HG03060 (cell line): Measurements from ENCODE around the gene APOBEC3F.

Experiments used
- ATAC-seq: cut with Tn5 transposase; IDR thresholded peaks from one replicate; pipeline ENCODE4 v1.9.1; 2021; ENCODE audit warnings: low read depth, moderate number of reproducible peaks; ENCODE audit not compliant: unreplicated experiment

The APOBEC3F gene

DNA sequence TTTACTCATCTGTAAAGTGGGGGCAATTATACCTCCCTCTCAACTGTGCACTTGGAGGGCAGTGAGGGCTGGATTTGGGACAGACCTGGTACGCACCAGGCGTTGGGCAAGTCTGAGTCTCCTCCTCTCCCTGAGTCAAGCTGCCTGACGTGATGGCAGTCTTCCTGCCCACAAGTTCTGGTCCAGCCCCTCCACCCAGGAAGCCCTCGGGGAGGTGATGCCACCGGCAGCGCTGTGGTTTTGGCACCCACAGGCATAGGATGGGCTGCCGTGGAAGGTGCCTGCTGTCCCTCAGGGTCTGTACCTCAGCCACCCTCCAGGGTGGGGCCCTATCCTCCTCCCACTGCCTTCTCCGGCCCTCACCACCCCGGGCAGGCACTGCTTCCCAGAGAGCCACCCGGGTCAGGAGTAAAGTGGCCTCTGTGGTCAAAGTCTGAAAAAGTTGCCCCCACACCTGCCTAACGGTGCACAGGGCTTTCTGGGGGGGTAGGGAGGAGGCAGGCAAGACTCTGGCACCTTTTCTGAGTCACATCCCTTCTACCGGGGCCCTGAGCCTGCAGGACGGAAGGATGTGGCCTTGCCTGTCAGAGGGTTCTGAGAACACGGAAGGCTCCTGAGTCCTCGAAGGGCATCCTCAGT lies 49.9 kb downstream of the APOBEC3F start:
- no peak for ATAC-seq

DNA sequence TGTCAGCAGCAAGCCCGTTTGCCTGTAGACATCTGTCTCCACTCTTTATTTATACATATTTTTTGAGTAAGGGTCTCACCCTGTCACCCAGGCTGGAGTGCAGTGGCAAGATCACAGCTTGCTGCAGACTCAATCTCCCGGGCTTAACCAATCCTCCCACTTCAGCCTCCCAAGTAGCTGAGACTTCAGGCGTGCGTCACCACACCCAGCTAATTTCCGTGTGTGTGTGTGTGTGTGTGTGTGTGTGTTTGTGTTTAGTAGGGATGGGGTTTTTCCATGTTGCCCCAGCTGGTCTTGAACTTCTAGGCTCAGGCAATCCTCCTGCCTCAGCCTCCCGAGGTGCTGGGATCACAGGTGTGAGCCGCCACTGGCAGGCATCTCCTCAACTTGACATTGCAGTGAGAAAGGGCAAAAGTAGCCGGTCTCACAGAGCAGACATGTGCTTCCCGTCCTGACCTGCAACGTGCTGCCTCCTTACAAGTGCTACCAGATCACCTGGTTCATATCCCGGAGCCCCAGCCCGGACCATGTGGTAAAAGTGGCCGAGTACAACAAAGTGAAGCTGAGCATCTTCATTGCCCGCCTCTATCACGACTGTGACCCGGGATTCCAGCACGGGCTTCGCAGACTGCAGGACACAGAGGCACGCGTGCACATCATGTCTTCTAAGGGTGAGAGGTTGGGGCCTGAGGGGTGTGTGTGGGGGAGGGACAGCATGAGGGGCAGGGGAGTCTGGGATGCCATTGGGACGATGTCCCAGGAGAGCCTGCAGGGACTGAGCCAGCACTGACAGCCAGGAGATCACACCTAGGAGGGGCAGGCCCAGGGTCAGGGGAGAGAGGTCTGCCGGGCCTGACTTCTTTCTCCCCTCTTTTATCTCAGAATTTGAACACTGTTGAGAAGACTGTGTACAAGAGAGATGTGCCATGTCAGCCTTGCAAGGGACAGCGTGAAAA lies 50.7 kb downstream of the APOBEC3F start:
- no peak for ATAC-seq

GRCh38 chr22:39092111-39092862 lies 51.6 kb downstream of the APOBEC3F start:
- no peak for ATAC-seq

GRCh38 chr22:39094717-39095389 lies 54.2 kb downstream of the APOBEC3F start:
- ATAC-seq = no peak

GRCh38 chr22:39095971-39096370 lies 55.3 kb downstream of the APOBEC3F start:
- no peak for ATAC-seq

GRCh38 chr22:39097098-39098020 lies 56.7 kb downstream of the APOBEC3F start, which contains the start of gene APOBEC3H:
Gene APOBEC3H (plus strand): TSS chr22:39097244. CDS start chr22:39100279, 3,035 bp downstream.
- no peak for ATAC-seq

- no peak for ATAC-seq
Observed at GRCh38 chr22:39098026-39098425, 57.4 kb downstream of the APOBEC3F start.

DNA sequence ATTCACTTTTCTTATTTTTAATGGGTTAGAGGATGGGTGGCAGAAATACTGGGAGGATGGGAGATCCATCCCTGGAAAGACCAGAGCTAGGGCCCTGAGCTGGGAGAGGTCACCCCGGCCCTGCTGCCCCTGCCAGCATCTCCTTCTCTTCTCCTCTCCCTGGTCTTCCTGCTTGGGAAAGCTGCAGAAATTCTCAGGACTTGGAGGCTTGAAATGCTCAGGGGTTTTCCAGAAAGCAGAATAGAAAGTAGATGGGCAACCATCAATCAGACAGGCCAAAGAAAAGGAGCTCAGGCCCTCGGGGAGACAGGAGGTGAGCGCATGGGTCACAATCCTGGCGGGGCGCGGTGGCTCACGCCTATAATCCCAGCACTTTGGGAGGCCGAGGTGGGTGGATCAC lies 57.9 kb downstream of the APOBEC3F start:
- ATAC-seq = no peak

DNA sequence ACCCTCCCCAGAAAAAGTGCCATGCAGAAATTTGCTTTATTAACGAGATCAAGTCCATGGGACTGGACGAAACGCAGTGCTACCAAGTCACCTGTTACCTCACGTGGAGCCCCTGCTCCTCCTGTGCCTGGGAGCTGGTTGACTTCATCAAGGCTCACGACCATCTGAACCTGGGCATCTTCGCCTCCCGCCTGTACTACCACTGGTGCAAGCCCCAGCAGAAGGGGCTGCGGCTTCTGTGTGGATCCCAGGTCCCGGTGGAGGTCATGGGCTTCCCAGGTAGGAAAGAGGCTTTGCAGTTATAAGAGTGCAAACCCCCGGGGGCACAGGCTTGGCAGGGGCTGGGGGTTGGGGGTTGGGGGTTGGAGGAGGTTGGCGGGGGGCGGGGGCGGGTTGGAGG lies 60.6 kb downstream of the APOBEC3F start:
- ATAC-seq = no peak

GRCh38 chr22:39103431-39103830 lies 62.8 kb downstream of the APOBEC3F start:
- ATAC-seq = no peak
